CD4-positive, CD25-positive, alpha-beta regulatory T cell (primary cell): ENCODE results near the gene TNFRSF8. TPM values are rescaled to one million over a fixed set of nuclear protein-coding genes. Genes with fewer than 3 reads are reported as not detected.

Experiments used
- ATAC-seq, 2 donors: fragments of 150-1000 bp; cut with Tn5 transposase; one replicate each; pipeline ENCODE4 v1.10.0; 2021; ENCODE audit warnings: low read depth in 2 of 2, moderate number of reproducible peaks in 2 of 2, moderate library complexity in 1 of 2
- DNase-seq, 3 donors: peaks; one replicate each; pipeline versions ENCODE4 v3.0.0 to v3.0.0-alpha.2; 2012 to 2022; ENCODE audit warnings: mixed read lengths in 1 of 3
- H3K27ac ChIP-seq: one replicate; pipeline ENCODE4 v1.7.0; 2013; ENCODE audit warnings: mild to moderate bottlenecking, low read length; ENCODE audit not compliant: insufficient read depth, poor library complexity, severe bottlenecking
- H3K27me3 ChIP-seq: one replicate; pipeline ENCODE4 v1.7.0; 2013; ENCODE audit warnings: low read length; ENCODE audit not compliant: control insufficient read depth, insufficient read depth
- H3K36me3 ChIP-seq: one replicate; pipeline ENCODE4 v1.7.0; 2013; ENCODE audit warnings: mild to moderate bottlenecking, low read length, moderate library complexity; ENCODE audit not compliant: control insufficient read depth, insufficient read depth
- H3K4me1 ChIP-seq: 2 replicates; pipeline ENCODE4 v1.7.0; 2013; ENCODE audit warnings: mild to moderate bottlenecking, low read length; ENCODE audit not compliant: insufficient read depth, control insufficient read depth, poor library complexity, severe bottlenecking
- H3K4me3 ChIP-seq: one replicate; pipeline ENCODE4 v1.7.0; 2013; ENCODE audit warnings: low read depth, mild to moderate bottlenecking, low read length, moderate library complexity
- H3K9me3 ChIP-seq, 2 experiments: 1 replicate in 1 of 2; 2 replicates in 1 of 2; pipeline ENCODE4 v1.7.0; 2013; ENCODE audit warnings: low read length in 2 of 2, mild to moderate bottlenecking in 1 of 2, moderate library complexity in 1 of 2; ENCODE audit not compliant: control insufficient read depth in 2 of 2
- H3K27ac Mint-ChIP-seq, 3 donors: one replicate each; pipeline ENCODE4 v1.8.0; 2020 to 2022; ENCODE audit warnings: mild to moderate bottlenecking in 3 of 3, mixed read lengths in 3 of 3, moderate library complexity in 2 of 3
- H3K27me3 Mint-ChIP-seq: one replicate; pipeline ENCODE4 v1.8.0; 2022; ENCODE audit warnings: mild to moderate bottlenecking, mixed read lengths
- H3K36me3 Mint-ChIP-seq: one replicate; pipeline ENCODE4 v1.8.0; 2020; ENCODE audit warnings: mixed read lengths
- H3K4me1 Mint-ChIP-seq, 4 donors: one replicate each; pipeline ENCODE4 v1.8.0; 2020 to 2022; ENCODE audit warnings: mixed read lengths in 4 of 4, mild to moderate bottlenecking in 1 of 4
- H3K4me3 Mint-ChIP-seq, 4 donors: one replicate each; pipeline ENCODE4 v1.8.0; 2020 to 2022; ENCODE audit warnings: mild to moderate bottlenecking in 4 of 4, mixed read lengths in 4 of 4, moderate library complexity in 3 of 4
- H3K9me3 Mint-ChIP-seq, 7 donors: one replicate each; pipeline ENCODE4 v1.8.0; 2020 to 2022; ENCODE audit warnings: mixed read lengths in 7 of 7, mild to moderate bottlenecking in 3 of 7, moderate library complexity in 2 of 7
- polyA plus RNA-seq, 4 donors: library from polyadenylated mRNA; unstranded; fragments of 300-500 nt; fragmentation: Illumina TruSeq; gene quantifications; one replicate each; pipeline ENCODE4 v1.2.3, GENCODE V29; 2021
- total RNA-seq: library from RNA; stranded (reverse); gene quantifications from one replicate; pipeline ENCODE4 v1.2.3, GENCODE V29; 2022

The TNFRSF8 gene
- total and polyA plus RNA-seq, 5 donors from 2014 or later = 1.1 to 3.2 (median 1.6) TPM

DNA sequence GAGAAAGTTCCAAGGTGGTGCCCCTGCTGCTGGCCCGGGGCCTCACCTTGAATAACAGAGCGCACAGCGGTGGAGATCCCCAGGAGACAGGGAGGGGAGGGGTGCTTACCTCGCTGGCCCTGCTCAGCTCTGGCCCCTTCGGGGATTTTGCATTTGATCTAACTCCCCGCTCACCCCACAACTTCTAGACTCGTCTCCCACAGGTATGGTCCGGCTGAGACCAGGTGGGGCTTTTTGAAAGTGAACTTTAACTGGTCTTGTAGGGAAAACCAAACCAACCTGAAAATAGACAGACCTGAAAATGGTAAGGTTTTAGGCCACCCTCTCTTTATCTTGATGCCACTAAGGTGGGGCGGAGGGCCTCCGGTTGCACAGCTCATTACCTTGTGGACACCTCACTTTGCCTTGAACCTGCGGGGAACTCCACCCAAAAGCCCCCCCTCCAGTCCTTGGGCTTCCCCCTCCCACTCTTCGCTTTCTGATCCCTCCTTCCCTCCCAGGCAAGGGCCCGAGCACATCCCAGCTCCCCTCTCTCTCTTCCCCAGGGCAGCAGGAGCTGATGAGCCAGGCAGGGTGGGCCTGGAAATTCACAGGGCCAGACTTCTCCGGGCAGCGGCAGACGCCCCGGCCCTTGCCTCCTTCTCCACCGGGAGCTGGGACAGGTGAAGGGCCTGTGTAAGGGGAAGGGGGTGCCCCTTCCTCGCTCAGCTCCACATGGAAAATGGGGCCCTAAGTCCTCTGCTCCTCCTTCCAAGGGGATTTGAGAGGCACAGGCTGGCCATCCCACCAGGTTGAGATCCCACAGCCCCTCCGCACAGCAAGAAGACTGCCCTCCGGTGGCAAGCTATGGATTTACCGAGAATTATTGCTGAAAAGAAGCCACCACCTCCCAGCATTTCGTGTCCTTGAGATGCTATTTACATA lies 16.1 kb downstream of the TNFRSF8 start:
- Histone ChIP-seq H3K4me1 (peaks cover 28% of the 10 kb centered on the region), H3K27me3 (no peaks in the 10 kb centered on the region), H3K27ac (peak overlapping the region; percentile 78), H3K36me3 (no peaks in the 10 kb centered on the region), H3K9me3 (peaks cover 0 to 5% of the 10 kb centered on the region in 2 experiments), H3K4me3 (peak overlapping the region; percentile 81)
- DNase-seq (peak; percentile 33 to 69 (median 50)), ATAC-seq (peak; percentile 51 to 54)
- Mint-ChIP-seq H3K36me3 (peaks cover 8% of the 10 kb centered on the region), H3K27me3 (no peaks in the 10 kb centered on the region), H3K9me3 (peaks cover 0 to 19% (median 4%) of the 10 kb centered on the region in 7 donors), H3K4me3 (peak overlapping the region; percentile 76 to 95 (median 84)), H3K27ac (peak overlapping the region; percentile 83 to 93 (median 84)), H3K4me1 (peaks cover 7 to 57% (median 43%) of the 10 kb centered on the region in 4 donors)

DNA sequence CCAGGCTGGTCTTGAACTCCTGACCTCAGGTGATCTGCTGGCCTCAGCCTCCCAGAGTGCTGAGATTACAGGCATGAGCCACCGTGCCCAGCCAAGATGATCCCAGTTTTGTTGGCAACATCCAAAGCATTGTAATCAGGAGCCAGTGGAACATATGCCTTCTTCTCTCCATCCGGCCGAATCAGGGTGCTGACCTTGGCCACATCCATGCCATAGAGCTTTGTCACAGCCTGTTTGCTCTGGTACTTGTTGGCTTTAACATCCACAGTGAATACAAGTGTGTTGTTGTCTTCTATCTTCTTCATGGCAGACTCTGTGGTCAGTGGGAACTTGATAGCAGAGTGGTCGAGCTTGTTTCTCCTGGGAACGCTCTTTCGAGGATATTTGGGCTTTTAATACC lies 17.1 kb downstream of the TNFRSF8 start:
- no peak for ATAC-seq
- H3K27ac Mint-ChIP-seq = no peak overlapping the region
- Histone ChIP-seq H3K27ac (no peak overlapping the region), H3K4me3 (no peak overlapping the region), H3K4me1 (peaks cover 28% of the 10 kb centered on the region), H3K9me3 (peaks cover 0 to 5% of the 10 kb centered on the region in 2 experiments), H3K27me3 (no peaks in the 10 kb centered on the region), H3K36me3 (no peaks in the 10 kb centered on the region)
- H3K27me3 Mint-ChIP-seq = no peaks in the 10 kb centered on the region
- H3K36me3 Mint-ChIP-seq = peaks cover 8% of the 10 kb centered on the region
- peaks cover 0 to 19% (median 4%) of the 10 kb centered on the region in 7 donors for H3K9me3 Mint-ChIP-seq
- no peak overlapping the region for H3K4me3 Mint-ChIP-seq
- DNase-seq = no peak
- peaks cover 7 to 61% (median 43%) of the 10 kb centered on the region in 4 donors for H3K4me1 Mint-ChIP-seq

DNA sequence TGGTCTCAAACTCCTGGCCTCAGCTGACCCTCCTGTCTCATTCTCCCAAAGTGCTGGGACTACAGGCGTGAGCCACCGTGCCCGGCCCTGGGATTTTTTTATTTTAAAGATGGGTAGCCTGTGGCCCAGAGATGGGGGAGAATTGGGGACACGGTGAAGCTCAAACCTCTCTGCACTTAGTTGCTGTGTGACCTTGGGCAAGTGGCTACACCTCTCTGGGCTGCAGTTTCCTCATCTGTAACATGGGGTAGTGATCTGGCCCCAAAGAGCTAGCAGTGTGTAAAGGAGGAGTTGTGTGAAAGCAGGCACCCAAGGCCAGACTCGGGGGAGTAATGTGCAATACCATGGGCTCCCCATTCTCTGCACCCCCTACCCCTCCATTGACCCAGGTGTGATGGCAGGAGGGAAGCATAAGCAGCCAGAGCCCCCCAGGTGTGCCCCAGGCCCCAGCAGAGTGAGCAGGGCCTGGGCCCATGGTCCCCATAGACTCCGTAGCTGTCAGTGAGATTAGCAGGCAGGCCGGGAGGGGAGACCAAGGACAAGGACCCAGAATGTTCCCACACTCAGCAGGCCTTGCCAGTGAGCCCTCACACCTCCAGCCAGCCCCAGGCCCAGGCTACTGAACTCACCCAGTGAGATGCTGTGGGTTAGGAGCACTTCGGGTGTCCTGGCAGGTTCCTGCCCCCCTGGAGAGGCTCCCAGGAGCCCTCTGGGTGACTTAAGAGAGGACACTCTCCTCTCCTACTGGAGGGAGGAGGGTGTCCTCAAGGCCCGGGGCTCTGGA lies 17.9 kb downstream of the TNFRSF8 start:
- Mint-ChIP-seq H3K4me1 (peaks cover 7 to 55% (median 42%) of the 10 kb centered on the region in 4 donors), H3K36me3 (peaks cover 8% of the 10 kb centered on the region), H3K4me3 (peak overlapping the region in 1 of 4 donors; percentile 56), H3K9me3 (peaks cover 0 to 19% (median 4%) of the 10 kb centered on the region in 7 donors), H3K27ac (peak overlapping the region in 1 of 3 donors; percentile 82), H3K27me3 (no peaks in the 10 kb centered on the region)
- no peak for ATAC-seq
- H3K36me3 ChIP-seq = no peaks in the 10 kb centered on the region
- peak overlapping the region; percentile 53 for H3K27ac ChIP-seq
- H3K27me3 ChIP-seq = no peaks in the 10 kb centered on the region
- DNase-seq = no peak
- H3K4me3 ChIP-seq = no peak overlapping the region
- H3K4me1 ChIP-seq = peaks cover 28% of the 10 kb centered on the region
- peaks cover 0 to 5% of the 10 kb centered on the region in 2 experiments for H3K9me3 ChIP-seq

DNA sequence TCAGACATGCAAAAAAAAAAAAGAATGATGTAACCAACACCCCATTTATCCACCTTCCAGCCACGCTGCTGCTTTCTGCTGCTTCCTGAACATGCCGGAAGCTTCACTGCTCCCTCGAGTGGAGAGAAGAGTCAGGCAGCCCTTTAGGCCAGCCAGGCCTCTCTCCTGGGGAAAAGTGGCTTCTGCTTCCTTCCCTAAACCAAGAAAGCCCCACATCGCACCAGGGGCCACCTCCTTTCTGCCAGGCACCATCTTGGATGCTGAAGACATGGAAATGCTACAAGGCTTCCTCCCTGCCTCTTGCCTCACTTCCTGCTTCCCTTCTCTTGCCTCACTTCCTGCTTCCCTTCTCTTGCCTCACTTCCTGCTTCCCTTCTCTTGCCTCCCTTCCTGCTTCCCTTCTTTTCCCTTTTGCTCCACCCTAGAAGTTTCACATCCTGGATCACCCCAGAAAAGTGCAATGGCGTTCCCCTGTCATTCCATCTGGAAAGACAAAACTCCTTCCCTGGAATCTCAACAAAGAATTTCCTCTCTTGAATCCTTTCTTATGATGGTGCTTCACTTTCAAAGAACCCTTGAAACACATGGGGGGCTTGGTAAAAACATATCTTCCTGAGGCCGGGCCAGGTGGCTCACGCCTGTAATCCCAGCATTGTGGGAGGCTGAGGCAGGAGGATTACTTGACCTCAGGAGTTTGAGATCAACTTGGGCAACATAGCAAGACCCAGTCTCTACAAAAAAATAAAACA lies 18.7 kb downstream of the TNFRSF8 start:
- peaks cover 8% of the 10 kb centered on the region for H3K36me3 Mint-ChIP-seq
- H3K9me3 ChIP-seq = peaks cover 0 to 5% of the 10 kb centered on the region in 2 experiments
- no peak overlapping the region for H3K4me3 ChIP-seq
- peak overlapping the region; percentile 24 to 78 (median 51) for H3K4me3 Mint-ChIP-seq
- H3K27ac Mint-ChIP-seq = peak overlapping the region; percentile 26 to 90 (median 82)
- H3K4me1 Mint-ChIP-seq = peaks cover 11 to 59% (median 40%) of the 10 kb centered on the region in 4 donors
- H3K36me3 ChIP-seq = no peaks in the 10 kb centered on the region
- H3K4me1 ChIP-seq = peaks cover 28% of the 10 kb centered on the region
- H3K27me3 ChIP-seq = no peaks in the 10 kb centered on the region
- DNase-seq (peak in 1 of 3 donors; percentile 25), ATAC-seq (no peak)
- peaks cover 0 to 21% (median 4%) of the 10 kb centered on the region in 7 donors for H3K9me3 Mint-ChIP-seq
- H3K27ac ChIP-seq = peak overlapping the region; percentile 53
- no peaks in the 10 kb centered on the region for H3K27me3 Mint-ChIP-seq

DNA sequence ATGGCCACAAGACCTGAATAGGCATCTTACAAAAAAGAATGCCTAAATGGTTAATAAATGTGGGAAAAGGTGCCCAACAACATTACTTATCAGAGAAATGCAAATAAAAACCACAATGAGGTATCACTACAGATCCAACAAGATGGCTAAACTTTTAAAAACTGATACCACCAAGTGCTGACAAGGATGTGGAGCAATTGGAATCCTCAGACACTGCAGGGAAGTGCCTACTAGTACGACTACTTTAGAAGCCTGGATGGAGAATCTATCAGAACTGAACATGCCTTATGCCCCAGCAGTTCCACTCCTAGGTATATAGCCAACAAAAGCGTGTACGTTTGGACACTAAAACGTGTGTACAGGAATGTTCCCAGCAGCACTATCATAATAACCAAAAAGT lies 19.9 kb downstream of the TNFRSF8 start:
- Histone ChIP-seq H3K9me3 (peaks cover 0 to 5% of the 10 kb centered on the region in 2 experiments), H3K27ac (peak overlapping the region; percentile 53), H3K36me3 (no peaks in the 10 kb centered on the region), H3K4me1 (peaks cover 37% of the 10 kb centered on the region), H3K4me3 (peak overlapping the region; percentile 26), H3K27me3 (no peaks in the 10 kb centered on the region)
- Mint-ChIP-seq H3K4me3 (peak overlapping the region in 1 of 4 donors; percentile 78), H3K9me3 (peaks cover 0 to 22% (median 4%) of the 10 kb centered on the region in 7 donors), H3K27ac (peak overlapping the region; percentile 24 to 84 (median 82)), H3K27me3 (no peaks in the 10 kb centered on the region), H3K36me3 (peaks cover 5% of the 10 kb centered on the region), H3K4me1 (peaks cover 16 to 62% (median 40%) of the 10 kb centered on the region in 4 donors)
- ATAC-seq (no peak), DNase-seq (no peak)

DNA sequence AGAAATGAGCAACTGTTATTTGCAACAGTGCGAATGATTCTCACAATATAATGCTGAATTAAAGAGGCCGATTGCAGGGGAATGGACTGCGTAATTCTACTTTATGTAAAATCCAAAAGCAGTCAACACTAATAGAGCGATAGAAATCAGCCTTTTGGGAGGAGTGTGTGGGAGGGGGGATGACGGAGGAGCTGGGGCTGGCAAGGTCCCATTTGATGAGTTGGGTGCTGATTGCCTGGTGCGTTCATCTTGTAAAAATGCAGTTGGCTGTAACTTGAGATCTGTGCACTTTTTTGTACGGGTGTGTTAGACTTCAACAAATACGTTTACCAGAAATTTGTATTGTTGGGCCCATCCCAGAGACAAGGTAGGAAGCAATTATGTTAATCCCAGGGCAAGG lies 20.7 kb downstream of the TNFRSF8 start:
- Mint-ChIP-seq H3K36me3 (peaks cover 5% of the 10 kb centered on the region), H3K4me3 (peak overlapping the region in 2 of 4 donors; percentile 34 to 67), H3K4me1 (peaks cover 20 to 68% (median 39%) of the 10 kb centered on the region in 4 donors), H3K9me3 (peaks cover 0 to 22% (median 4%) of the 10 kb centered on the region in 7 donors), H3K27me3 (no peaks in the 10 kb centered on the region), H3K27ac (peak overlapping the region in 1 of 3 donors; percentile 30)
- Histone ChIP-seq H3K9me3 (peaks cover 0 to 5% of the 10 kb centered on the region in 2 experiments), H3K27ac (no peak overlapping the region), H3K36me3 (no peaks in the 10 kb centered on the region), H3K4me1 (peaks cover 37% of the 10 kb centered on the region), H3K4me3 (no peak overlapping the region), H3K27me3 (no peaks in the 10 kb centered on the region)
- DNase-seq (no peak), ATAC-seq (no peak)
